Colonic mucosa (tissue), 4 donors: Measurements from ENCODE around the gene SHISA6. TPM values are rescaled to one million over a fixed set of nuclear protein-coding genes. Genes with fewer than 3 reads are reported as not detected.

Source experiments
- DNase-seq: peaks from one replicate; pipeline ENCODE4 v3.0.0-alpha.2; 2020
- H3K27ac ChIP-seq: fragments of 200-600 bp; one replicate; pipeline ENCODE4 v1.8.0; 2021
- H3K27me3 ChIP-seq: fragments of 200-600 bp; one replicate; pipeline ENCODE4 v1.8.0; 2021
- H3K36me3 ChIP-seq: fragments of 200-600 bp; one replicate; pipeline ENCODE4 v1.8.0; 2021
- H3K4me1 ChIP-seq: fragments of 200-600 bp; one replicate; pipeline ENCODE4 v1.8.0; 2021; ENCODE audit warnings: mild to moderate bottlenecking
- H3K4me3 ChIP-seq: fragments of 200-600 bp; one replicate; pipeline ENCODE4 v1.8.0; 2021
- H3K9ac ChIP-seq, 2 donors: one replicate each; pipeline ENCODE4 v1.7.0; 2013; ENCODE audit warnings: control low read depth in 2 of 2, low read depth in 2 of 2, low read length in 2 of 2
- H3K9me3 ChIP-seq: fragments of 200-600 bp; one replicate; pipeline ENCODE4 v1.8.0; 2021
- intact Hi-C: fragments of 100-400 bp; cut with DNase I; formaldehyde crosslinking; loops from one replicate; pipeline ENCODE4 v1.14.1; 2022
- total RNA-seq, 2 donors: library from RNA; stranded (reverse); fragmentation: NEBNext Ultra II Directional in 1 of 2; extraction: Animal tissue kit (Norgen Biotek cat#: 25700) in 1 of 2; gene quantifications; one replicate each; pipeline ENCODE4 v1.2.1, GENCODE V29; 2021
- TF ChIP-seq, protein P1 (sequence below): fragments of 200-600 bp; IDR thresholded peaks from one replicate; pipeline ENCODE4 v1.8.0; 2022; ENCODE audit warnings: antibody characterized with exemption, mild to moderate bottlenecking
- donor health status: healthy.
- donor health status: DM: no; HTN: no; CAD: no.
- donor health status: DM: no; HTN: no; CAD: no.

SHISA6 gene
- total RNA-seq, 2 donors from 2014 or later: 0.45 to 0.59 TPM

DNA sequence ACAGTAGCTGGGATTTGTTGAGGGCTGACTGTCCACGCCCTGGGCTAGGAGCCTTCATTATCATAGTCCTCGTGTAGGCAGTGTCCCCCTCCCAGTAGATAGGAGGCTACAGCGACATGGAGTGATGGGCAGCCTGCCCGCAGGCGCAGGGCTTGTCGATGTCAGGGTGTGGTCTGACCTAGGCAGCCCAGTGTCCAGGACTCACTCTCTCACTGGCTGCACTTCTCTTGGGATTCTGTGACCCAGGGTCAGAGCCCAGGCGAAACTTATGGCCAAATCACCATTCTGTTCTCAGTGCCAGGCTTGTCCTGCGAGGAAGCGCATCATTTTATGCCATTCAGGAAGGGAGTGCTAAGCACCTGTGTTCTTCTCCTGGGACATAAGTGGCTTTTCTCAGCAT is 32.6 kb downstream of the SHISA6 start:
- H3K4me3 ChIP-seq: no peak overlapping the region
- DNase-seq: no peak
- no peak overlapping the region for H3K9ac ChIP-seq
- no peak overlapping the region for H3K27ac ChIP-seq
- intact Hi-C loops: no loop called here
- no peaks in the 10 kb centered on the region for H3K36me3 ChIP-seq
- H3K9me3 ChIP-seq: no peaks in the 10 kb centered on the region
- no peaks in the 10 kb centered on the region for H3K4me1 ChIP-seq
- H3K27me3 ChIP-seq: no peaks in the 10 kb centered on the region
- TF ChIP-seq, protein P1, sequence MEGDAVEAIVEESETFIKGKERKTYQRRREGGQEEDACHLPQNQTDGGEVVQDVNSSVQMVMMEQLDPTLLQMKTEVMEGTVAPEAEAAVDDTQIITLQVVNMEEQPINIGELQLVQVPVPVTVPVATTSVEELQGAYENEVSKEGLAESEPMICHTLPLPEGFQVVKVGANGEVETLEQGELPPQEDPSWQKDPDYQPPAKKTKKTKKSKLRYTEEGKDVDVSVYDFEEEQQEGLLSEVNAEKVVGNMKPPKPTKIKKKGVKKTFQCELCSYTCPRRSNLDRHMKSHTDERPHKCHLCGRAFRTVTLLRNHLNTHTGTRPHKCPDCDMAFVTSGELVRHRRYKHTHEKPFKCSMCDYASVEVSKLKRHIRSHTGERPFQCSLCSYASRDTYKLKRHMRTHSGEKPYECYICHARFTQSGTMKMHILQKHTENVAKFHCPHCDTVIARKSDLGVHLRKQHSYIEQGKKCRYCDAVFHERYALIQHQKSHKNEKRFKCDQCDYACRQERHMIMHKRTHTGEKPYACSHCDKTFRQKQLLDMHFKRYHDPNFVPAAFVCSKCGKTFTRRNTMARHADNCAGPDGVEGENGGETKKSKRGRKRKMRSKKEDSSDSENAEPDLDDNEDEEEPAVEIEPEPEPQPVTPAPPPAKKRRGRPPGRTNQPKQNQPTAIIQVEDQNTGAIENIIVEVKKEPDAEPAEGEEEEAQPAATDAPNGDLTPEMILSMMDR: no peak

DNA sequence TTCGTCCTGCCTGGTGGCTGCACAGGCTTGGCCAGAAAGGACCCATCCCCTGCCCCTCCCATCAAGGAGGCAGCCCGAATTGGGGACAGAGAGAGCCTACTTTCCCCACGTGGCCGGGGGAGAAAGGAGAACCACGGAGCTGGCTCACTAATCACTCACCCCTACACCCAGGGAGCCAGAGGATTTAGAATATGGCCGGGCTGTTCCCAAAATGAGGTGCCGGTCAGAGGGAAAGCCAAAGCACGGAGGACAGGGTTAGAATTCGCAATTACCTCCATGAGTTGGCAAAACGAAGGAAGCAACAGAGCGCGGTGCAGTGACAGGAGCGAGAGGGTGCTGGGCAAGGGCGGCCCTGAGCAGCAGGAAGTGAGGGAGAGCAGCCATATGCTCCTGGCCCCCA is 33.1 kb downstream of the SHISA6 start:
- Histone ChIP-seq H3K27ac (no peak overlapping the region), H3K4me1 (no peaks in the 10 kb centered on the region), H3K9me3 (no peaks in the 10 kb centered on the region), H3K9ac (no peak overlapping the region), H3K27me3 (no peaks in the 10 kb centered on the region), H3K4me3 (no peak overlapping the region), H3K36me3 (no peaks in the 10 kb centered on the region)
- TF ChIP-seq, protein P1: no peak
- no peak for DNase-seq
- intact Hi-C loops: no loop called here

DNA sequence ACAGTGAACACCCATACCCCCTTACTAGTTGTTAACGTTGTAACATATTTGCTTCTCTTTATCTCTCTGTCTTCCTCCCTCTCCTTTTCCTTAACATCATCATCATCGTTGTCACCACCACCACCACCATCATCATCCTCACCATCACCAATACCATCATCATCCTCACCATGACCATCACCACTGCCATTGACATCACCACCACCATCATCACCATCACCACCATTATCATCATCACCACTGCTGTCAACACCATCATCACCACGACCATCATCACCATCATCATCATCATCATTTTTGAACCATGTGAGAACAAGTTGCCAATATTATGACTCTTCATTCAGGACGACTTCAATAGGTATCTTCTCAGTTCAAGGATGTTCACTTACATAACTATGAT is 35.5 kb downstream of the SHISA6 start:
- Histone ChIP-seq H3K4me1 (no peaks in the 10 kb centered on the region), H3K27ac (no peak overlapping the region), H3K4me3 (no peak overlapping the region), H3K27me3 (no peaks in the 10 kb centered on the region), H3K9me3 (no peaks in the 10 kb centered on the region), H3K36me3 (no peaks in the 10 kb centered on the region), H3K9ac (no peak overlapping the region)
- intact Hi-C loops: no loop called here
- DNase-seq: no peak
- TF ChIP-seq, protein P1: no peak

DNA sequence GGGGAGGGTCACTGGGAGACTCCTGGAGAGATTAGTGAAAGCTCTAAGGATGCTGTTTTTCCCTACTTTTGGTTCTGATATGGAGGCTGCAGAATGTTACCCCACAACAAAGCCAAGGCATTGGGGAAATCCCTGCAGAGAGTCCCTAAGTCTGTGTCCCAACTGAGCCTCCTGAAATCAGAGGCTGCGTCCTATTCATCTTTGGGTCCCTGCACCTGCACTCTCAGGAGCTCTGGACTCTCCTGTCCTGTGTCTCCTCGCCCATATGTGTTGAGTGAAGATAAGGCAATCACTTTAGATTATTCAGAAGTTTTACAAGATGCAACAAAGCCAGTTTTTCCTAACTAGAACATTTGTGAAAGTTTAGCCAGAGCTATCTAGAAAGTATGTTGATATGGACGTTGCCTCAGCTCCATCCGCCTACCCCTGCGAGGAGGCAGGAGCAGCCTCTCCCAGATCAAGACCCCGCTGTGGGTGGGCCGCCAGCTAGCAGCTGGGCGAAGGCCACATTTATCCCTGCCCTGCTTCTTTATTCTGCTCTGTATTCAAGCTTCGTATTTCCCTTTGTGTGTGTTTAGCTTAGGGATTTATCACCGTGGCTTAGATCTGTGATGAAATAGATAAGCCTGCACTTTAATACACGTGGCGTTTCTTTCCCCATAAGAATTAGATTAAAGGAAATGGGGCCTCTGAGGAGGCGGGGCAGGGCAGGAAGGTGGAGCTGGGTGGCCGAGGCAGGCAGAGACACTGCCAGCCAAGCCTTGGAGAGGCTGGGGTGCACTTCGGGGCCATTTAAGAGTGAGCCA is 37.4 kb downstream of the SHISA6 start:
- Histone ChIP-seq H3K9me3 (no peaks in the 10 kb centered on the region), H3K4me1 (no peaks in the 10 kb centered on the region), H3K27me3 (no peaks in the 10 kb centered on the region), H3K27ac (no peak overlapping the region), H3K4me3 (no peak overlapping the region), H3K9ac (no peak overlapping the region), H3K36me3 (no peaks in the 10 kb centered on the region)
- TF ChIP-seq, protein P1: no peak
- intact Hi-C loops: no loop called here
- no peak for DNase-seq

DNA sequence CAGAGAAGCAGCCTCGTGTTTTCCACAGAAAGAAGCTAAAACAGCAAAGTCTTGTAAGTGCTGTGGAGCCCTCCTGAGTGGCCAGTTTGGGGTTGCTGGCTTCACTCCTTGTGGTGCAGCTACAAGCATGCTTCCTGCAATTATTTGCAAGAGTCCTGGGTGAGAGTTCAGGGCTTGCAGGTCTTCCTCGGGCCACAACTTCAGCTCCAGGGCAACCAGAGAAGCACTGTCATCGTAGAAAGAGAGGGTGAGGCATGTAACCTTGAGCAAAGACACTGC is 37.9 kb downstream of the SHISA6 start:
- DNase-seq: no peak
- no peak overlapping the region for H3K27ac ChIP-seq
- H3K4me1 ChIP-seq: no peaks in the 10 kb centered on the region
- no peaks in the 10 kb centered on the region for H3K36me3 ChIP-seq
- TF ChIP-seq, protein P1: no peak
- H3K9ac ChIP-seq: no peak overlapping the region
- H3K27me3 ChIP-seq: no peaks in the 10 kb centered on the region
- H3K4me3 ChIP-seq: no peak overlapping the region
- intact Hi-C loops: no loop called here
- H3K9me3 ChIP-seq: no peaks in the 10 kb centered on the region
